Measurements from ENCODE around the gene LOC101059915.

DNA sequence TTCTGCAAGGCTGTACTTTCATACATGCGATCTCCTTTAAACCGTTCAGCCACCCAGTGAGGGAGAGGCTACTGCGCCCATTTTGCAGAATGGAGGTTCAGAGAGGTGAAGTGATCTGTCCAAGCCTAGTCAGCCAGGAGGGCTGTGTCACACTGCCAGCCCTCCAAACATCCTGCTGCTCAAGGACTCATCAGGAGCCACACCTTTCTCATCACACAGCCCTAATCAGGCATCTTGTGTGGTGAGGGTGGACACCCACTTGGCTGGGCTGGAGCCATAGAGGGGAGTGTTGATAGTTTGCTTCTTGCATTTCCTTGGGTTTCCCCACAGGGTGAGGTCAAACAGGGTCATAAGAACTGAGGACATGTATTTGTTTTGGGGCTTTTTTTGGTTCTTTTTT, 43.6 kb upstream of the LOC101059915 start:
- TF ChIP-seq, protein P1, sequence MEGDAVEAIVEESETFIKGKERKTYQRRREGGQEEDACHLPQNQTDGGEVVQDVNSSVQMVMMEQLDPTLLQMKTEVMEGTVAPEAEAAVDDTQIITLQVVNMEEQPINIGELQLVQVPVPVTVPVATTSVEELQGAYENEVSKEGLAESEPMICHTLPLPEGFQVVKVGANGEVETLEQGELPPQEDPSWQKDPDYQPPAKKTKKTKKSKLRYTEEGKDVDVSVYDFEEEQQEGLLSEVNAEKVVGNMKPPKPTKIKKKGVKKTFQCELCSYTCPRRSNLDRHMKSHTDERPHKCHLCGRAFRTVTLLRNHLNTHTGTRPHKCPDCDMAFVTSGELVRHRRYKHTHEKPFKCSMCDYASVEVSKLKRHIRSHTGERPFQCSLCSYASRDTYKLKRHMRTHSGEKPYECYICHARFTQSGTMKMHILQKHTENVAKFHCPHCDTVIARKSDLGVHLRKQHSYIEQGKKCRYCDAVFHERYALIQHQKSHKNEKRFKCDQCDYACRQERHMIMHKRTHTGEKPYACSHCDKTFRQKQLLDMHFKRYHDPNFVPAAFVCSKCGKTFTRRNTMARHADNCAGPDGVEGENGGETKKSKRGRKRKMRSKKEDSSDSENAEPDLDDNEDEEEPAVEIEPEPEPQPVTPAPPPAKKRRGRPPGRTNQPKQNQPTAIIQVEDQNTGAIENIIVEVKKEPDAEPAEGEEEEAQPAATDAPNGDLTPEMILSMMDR (IDR thresholded peaks at IDR 0.05 in 4 of 5, conservative IDR thresholded peaks at IDR 0.05 in 1 of 5), result no peak
- no peak for TF ChIP-seq POLR2A (IDR thresholded peaks at IDR 0.05)
